Prostate gland (tissue), 2 donors: ENCODE results near the gene CNTN4. TPM values are rescaled to one million over a fixed set of nuclear protein-coding genes. Genes with fewer than 3 reads are reported as not detected.

ENCODE experiments used
- DNase-seq: peaks from one replicate; pipeline ENCODE4 v3.0.0-alpha.2; 2019; ENCODE audit warnings: low spot score
- H3K27ac ChIP-seq, 2 donors: fragments of 200-600 bp; sonication (generic); 2 replicates each; pipeline ENCODE4 v1.5.1; 2017 to 2019
- H3K27me3 ChIP-seq: fragments of 200-600 bp; sonication (generic); replicated peaks from 2 replicates; pipeline ENCODE4 v1.5.1; 2019; ENCODE audit not compliant: insufficient read depth
- H3K36me3 ChIP-seq, 2 donors: fragments of 200-600 bp; sonication (generic); 1 replicate in 1 of 2; 2 replicates in 1 of 2; pipeline versions ENCODE4 v1.5.1 to v1.8.1; 2017 to 2019
- H3K4me1 ChIP-seq: fragments of 200-600 bp; sonication (generic); replicated peaks from 2 replicates; pipeline ENCODE4 v1.5.1; 2019
- H3K4me3 ChIP-seq, 2 donors: fragments of 200-600 bp; sonication (generic); 2 replicates each; pipeline ENCODE4 v1.5.1; 2017 to 2019
- H3K9me3 ChIP-seq: fragments of 200-600 bp; sonication (generic); 2 replicates; pipeline ENCODE4 v1.5.1; 2017
- POLR2A ChIP-seq: fragments of 450-650 bp; IDR thresholded peaks from one replicate; pipeline ENCODE4 v1.6.1; 2016; ENCODE audit warnings: antibody characterized with exemption, mild to moderate bottlenecking
- POLR2AphosphoS5 ChIP-seq: sonication (generic); formaldehyde crosslinking; IDR thresholded peaks from one replicate; pipeline ENCODE4 v1.6.1; 2017; ENCODE audit warnings: antibody characterized with exemption
- WGBS: methylation state at CpG from one replicate; pipeline ENCODE4 v1.1.5; 2018; 5-methylcytosine and 5-hydroxymethylcytosine counted together
- intact Hi-C: fragments of 100-400 bp; cut with DNase I; formaldehyde crosslinking; loops from one replicate; pipeline ENCODE4 v1.14.2; 2022
- total RNA-seq, 2 donors: library from RNA; depleted of rRNA; stranded (reverse); fragments of >200 nt; gene quantifications; one replicate each; pipeline ENCODE4 v1.1.0, GENCODE V29; 2016
- TF ChIP-seq, protein P1 (sequence below), 4 experiments: fragments of 200-600 bp in 2 of 4; fragments of 450-650 bp in 2 of 4; sonication (generic) in 2 of 4; IDR thresholded peaks; 1 replicate in 3 of 4; 2 replicates in 1 of 4; pipeline ENCODE4 v1.5.1; 2016 to 2019; ENCODE audit warnings: antibody characterized with exemption in 4 of 4, mild to moderate bottlenecking in 2 of 4, moderate library complexity in 2 of 4

CNTN4 gene
- total RNA-seq, 2 donors from 2014 or later = 1.5 to 5.7 TPM

DNA sequence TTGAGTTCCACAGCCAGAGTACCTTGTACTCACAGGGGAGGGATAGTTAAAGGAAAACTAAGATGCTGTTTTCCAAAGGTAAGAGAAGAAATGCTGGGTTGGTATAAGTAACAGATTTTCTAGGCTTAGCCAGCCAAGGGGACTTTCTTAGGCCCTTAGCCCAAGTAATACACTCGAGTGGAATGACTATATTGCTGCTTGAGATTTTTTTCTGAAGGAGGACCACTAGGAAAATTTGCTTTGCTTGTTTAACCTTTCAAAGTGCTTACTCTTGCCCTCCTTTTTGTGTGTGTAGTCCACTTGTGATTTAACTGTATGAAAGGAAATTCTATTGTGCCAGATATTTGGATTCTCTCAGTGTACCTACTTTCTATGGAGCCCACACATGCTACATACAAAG is 961.0 kb downstream of the CNTN4 start:
- WGBS = 67% methylated on average over 1 of the region's 1 CpG
- H3K27ac ChIP-seq = no peak overlapping the region
- intact Hi-C loops = no loop called here
- DNase-seq = no peak
- TF ChIP-seq, protein P1, sequence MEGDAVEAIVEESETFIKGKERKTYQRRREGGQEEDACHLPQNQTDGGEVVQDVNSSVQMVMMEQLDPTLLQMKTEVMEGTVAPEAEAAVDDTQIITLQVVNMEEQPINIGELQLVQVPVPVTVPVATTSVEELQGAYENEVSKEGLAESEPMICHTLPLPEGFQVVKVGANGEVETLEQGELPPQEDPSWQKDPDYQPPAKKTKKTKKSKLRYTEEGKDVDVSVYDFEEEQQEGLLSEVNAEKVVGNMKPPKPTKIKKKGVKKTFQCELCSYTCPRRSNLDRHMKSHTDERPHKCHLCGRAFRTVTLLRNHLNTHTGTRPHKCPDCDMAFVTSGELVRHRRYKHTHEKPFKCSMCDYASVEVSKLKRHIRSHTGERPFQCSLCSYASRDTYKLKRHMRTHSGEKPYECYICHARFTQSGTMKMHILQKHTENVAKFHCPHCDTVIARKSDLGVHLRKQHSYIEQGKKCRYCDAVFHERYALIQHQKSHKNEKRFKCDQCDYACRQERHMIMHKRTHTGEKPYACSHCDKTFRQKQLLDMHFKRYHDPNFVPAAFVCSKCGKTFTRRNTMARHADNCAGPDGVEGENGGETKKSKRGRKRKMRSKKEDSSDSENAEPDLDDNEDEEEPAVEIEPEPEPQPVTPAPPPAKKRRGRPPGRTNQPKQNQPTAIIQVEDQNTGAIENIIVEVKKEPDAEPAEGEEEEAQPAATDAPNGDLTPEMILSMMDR (IDR thresholded peaks at IDR 0.05) = no peak
- TF ChIP-seq POLR2A (no peak), POLR2AphosphoS5 (no peak)
- no peaks in the 10 kb centered on the region for H3K27me3 ChIP-seq
- no peaks in the 10 kb centered on the region for H3K36me3 ChIP-seq
- H3K4me3 ChIP-seq = no peak overlapping the region
- H3K9me3 ChIP-seq = no peaks in the 10 kb centered on the region
- no peaks in the 10 kb centered on the region for H3K4me1 ChIP-seq

DNA sequence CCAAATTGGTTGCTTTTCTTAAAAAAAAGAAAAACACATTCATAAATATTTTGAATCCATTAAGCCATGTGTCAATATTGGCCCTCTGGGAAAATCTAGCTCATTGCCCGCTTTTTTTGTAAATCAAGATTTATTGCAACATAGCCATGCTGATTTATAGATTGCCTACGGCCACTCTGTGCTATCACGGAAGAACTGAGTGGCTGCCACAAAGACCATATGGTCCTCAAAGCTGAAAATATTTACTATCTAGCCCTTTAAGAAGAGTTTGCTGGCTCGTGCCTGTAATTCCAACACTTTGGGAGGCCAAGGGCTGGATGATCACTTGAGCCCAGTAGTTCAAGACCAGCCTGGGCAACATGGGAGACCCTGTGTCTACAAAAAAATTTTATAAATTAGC is 965.6 kb downstream of the CNTN4 start:
- Histone ChIP-seq H3K27me3 (no peaks in the 10 kb centered on the region), H3K36me3 (no peaks in the 10 kb centered on the region), H3K4me1 (no peaks in the 10 kb centered on the region), H3K27ac (no peak overlapping the region), H3K4me3 (no peak overlapping the region), H3K9me3 (no peaks in the 10 kb centered on the region)
- intact Hi-C loops = no loop called here
- TF ChIP-seq POLR2AphosphoS5 (no peak), POLR2A (no peak)
- TF ChIP-seq, protein P1 (IDR thresholded peaks at IDR 0.05) = no peak
- WGBS = 22% methylated on average over 4 of the region's 4 CpGs
- no peak for DNase-seq

DNA sequence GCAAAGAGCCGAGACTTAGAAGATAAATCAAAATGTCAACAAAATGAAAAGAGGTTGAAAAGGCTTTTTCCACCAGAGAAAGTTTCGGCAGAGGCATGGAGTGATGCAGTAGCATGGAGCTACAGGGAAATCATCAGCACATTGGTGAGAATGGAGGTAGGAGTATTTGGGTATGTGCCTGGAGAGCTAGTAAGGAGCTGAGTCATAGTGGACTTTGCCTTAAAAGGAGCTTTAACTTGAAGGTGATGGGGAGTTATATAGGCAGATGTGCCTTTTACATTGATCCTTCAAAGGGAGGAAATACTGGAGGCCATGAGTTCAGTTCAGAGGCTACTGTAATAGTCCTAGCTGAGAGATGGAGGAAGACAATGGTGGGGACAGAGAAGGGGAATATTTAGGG is 967.2 kb downstream of the CNTN4 start:
- no peaks in the 10 kb centered on the region for H3K27me3 ChIP-seq
- intact Hi-C loops = no loop called here
- no peak overlapping the region for H3K27ac ChIP-seq
- H3K4me3 ChIP-seq = no peak overlapping the region
- no peaks in the 10 kb centered on the region for H3K4me1 ChIP-seq
- no peaks in the 10 kb centered on the region for H3K36me3 ChIP-seq
- DNase-seq = no peak
- TF ChIP-seq, protein P1 (IDR thresholded peaks at IDR 0.05) = no peak
- no peak for TF ChIP-seq POLR2AphosphoS5
- no peak for TF ChIP-seq POLR2A
- 74% methylated on average over 2 of the region's 2 CpGs for WGBS
- H3K9me3 ChIP-seq = no peaks in the 10 kb centered on the region

DNA sequence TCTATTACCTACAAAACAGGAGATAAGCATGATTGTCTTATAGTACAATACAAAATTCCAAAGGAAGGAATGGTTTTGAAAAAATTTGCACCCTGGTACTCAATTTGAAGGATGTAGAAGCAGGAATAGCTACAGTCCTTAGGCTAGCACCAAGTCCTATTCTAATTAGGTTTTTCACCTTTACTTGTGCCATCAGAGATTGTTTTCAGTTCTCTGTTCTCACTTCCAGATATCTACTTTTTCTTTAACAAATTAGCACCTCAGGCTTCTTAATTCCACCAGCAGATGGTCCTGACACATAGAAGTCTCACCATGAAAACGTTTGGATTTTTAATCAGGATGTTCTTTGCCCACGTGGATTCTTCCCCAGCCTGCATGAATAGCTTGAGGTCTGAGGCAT is 967.7 kb downstream of the CNTN4 start:
- Histone ChIP-seq H3K4me3 (no peak overlapping the region), H3K9me3 (no peaks in the 10 kb centered on the region), H3K27me3 (no peaks in the 10 kb centered on the region), H3K36me3 (no peaks in the 10 kb centered on the region), H3K4me1 (no peaks in the 10 kb centered on the region), H3K27ac (no peak overlapping the region)
- TF ChIP-seq POLR2AphosphoS5 (no peak), POLR2A (no peak)
- TF ChIP-seq, protein P1 (IDR thresholded peaks at IDR 0.05) = no peak
- intact Hi-C loops = no loop called here
- 41% methylated on average over 2 of the region's 2 CpGs for WGBS
- DNase-seq = no peak

DNA sequence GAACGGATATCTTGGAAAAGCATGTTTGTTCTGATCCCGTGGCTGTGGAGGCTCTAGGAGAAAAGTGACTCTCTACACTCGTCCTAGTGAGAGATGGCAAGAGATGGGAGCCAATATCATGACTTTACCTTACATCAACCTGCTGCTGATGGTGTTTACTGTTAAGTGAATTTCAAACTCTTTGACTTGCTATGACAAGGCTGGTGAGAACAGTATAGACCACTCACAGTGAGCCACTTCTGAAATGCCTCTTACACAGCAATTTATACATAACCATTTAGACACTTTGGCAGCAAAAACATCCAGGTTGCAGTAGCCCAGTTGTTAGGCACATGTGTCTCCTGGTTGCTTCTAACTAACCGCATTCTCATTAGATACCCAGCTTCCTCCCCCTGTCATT is 968.2 kb downstream of the CNTN4 start:
- WGBS = 94% methylated on average over 4 of the region's 4 CpGs
- Histone ChIP-seq H3K36me3 (no peaks in the 10 kb centered on the region), H3K4me3 (no peak overlapping the region), H3K4me1 (no peaks in the 10 kb centered on the region), H3K9me3 (no peaks in the 10 kb centered on the region), H3K27ac (no peak overlapping the region), H3K27me3 (no peaks in the 10 kb centered on the region)
- no peak for DNase-seq
- intact Hi-C loops = no loop called here
- no peak for TF ChIP-seq POLR2A
